ENCODE data around the gene BFSP2. TPM values are rescaled to one million over a fixed set of nuclear protein-coding genes. Genes with fewer than 3 reads are reported as not detected.
"Not testable (repeated sequence)": the region's sequence is repeated elsewhere in the genome, so short reads cannot be mapped to it uniquely, and the experiment has no call there.

BFSP2 gene
- total RNA-seq, 1 experiment from 2014 or later = not detected

DNA sequence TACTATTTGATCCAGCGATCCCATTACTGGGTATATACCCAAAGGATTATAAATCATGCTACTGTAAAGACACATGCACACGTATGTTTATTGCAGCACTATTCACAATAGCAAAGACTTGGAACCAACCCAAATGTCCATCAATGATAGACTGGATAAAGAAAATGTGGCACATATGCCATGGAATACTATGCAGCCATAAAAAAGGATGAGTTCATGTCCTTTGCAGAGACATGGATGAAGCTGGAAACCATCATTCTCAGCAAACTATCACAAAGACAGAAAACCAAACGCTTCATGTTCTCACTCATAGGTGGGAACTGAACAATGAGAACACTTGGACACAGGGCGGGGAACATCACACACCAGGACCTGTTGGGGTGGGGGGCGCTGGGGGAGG is 82.6 kb downstream of the BFSP2 start:
- DNase-seq; H3K27me3 ChIP-seq; H3K9me3 ChIP-seq (replicated peaks); H3K27ac ChIP-seq; H3K4me3 ChIP-seq; H3K36me3 ChIP-seq: not testable (repeated sequence)
- H3K4me1 ChIP-seq = peaks cover 13% of the 10 kb centered on the region

DNA sequence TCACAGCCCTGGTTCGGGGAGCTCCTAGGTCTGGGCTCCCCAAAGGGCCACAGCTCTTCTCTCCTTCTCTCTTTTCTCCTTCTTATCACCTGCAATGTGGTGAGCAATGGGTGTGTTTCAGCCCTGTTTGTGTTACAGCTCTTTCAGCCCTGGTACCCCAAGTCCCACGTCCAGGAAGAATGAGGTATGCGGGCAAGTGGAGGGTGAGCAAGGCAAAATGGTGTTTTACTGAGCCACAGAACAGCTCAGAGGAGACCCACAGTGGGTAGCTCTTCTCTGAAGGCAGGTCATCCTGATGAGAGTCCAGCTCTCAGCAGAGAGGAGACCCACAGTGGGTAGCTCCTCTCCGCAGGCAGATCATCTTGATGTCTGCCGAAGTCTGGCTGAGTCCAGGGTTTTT is 86.8 kb downstream of the BFSP2 start:
- no peak overlapping the region for H3K27ac ChIP-seq
- no peak overlapping the region for H3K4me3 ChIP-seq
- DNase-seq = no peak
- H3K9me3 ChIP-seq (replicated peaks) = peaks cover 4% of the 10 kb centered on the region; the same call in 1 of the 2 replicates
- H3K27me3 ChIP-seq = no peaks in the 10 kb centered on the region
- H3K36me3 ChIP-seq = no peaks in the 10 kb centered on the region
- H3K4me1 ChIP-seq = peaks cover 16% of the 10 kb centered on the region

DNA sequence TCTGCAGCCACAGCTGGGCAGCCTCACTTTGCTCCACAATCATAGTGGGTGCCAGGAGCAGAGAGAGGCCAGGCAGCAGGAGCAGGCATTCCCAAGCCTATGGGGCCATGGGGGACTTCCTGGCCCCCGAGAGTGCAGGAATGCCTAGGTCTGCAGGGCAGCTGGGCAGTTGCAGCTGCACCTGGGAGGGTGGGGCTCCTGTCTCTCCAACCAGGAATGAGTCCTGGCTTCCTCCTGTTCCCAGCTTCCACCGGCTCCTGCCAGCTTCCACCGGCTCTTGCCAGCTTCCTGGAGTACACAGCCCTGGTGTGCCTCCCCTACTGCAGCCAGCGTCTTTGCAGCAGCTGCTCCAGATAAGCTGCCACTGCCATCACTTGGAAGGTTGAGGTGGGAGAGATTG is 87.3 kb downstream of the BFSP2 start:
- peaks cover 21% of the 10 kb centered on the region for H3K4me1 ChIP-seq
- no peak for DNase-seq
- no peak overlapping the region for H3K4me3 ChIP-seq
- H3K9me3 ChIP-seq (replicated peaks) = peaks cover 4% of the 10 kb centered on the region; the same call in 1 of the 2 replicates
- H3K27me3 ChIP-seq = no peaks in the 10 kb centered on the region
- no peaks in the 10 kb centered on the region for H3K36me3 ChIP-seq
- H3K27ac ChIP-seq = no peak overlapping the region

DNA sequence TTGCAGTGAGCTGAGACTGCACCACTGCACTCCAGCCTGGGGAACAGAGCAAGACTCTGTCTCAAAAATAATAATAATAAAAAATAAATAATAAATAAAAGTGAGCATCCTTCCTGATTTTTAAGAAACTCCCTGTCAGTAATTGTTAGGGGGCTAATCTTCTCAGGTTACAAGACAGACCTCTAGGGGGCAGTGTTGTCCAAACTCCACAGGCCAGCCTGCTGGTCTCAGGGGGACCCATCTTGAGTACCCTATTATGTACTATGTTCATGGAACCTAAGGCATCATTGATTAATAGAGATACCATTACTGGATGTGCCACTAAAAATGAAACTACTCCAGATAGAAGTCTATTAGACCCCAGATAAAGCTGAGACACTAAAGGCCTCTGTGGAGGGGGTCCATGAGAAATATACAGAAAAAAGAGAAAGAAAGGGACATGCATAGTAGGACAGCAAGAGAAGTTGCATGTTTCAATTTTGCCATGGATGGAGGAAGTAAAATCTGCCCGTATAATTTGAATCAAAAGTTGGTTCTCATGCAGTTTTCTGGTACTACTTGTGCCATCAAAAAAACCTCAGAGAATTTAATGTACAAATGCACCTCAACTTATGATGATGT is 88.2 kb downstream of the BFSP2 start:
- no peak overlapping the region for H3K27ac ChIP-seq
- H3K36me3 ChIP-seq = no peaks in the 10 kb centered on the region
- peak in 1 of 2 experiments; percentile 51 for DNase-seq
- peaks cover 26% of the 10 kb centered on the region for H3K4me1 ChIP-seq
- H3K27me3 ChIP-seq = no peaks in the 10 kb centered on the region
- peaks cover 4% of the 10 kb centered on the region; the same call in 1 of the 2 replicates for H3K9me3 ChIP-seq (replicated peaks)
- no peak overlapping the region for H3K4me3 ChIP-seq

DNA sequence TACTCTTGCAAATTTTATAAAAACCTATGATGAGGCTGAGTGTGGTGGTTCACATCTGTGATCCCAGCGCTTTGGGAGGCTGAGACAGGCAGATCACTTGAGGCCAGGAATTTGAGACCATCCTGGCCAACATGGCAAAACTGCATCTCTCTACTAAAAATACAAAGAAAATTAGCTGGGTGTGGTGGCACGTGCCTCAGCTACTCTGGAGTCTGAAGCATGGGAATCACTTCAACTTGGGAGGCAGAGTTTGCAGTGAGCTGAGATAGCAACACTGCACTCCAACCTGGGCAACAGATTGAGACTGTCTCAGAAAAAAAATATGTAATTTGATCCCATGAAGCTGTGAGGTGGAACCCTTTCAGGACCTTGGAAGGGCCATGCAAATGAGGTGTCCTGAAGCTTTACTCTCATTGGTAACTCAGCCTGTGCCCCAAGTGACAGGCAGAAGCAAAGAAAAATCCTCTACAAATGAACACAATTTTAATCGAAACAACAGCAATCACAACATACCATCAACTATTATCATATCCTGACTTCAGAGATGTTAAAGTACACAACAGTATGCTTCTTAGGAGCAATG is 89.0 kb downstream of the BFSP2 start:
- Histone ChIP-seq H3K27ac (no peak overlapping the region), H3K27me3 (no peaks in the 10 kb centered on the region), H3K36me3 (no peaks in the 10 kb centered on the region), H3K9me3 (replicated peaks) (peaks cover 5% of the 10 kb centered on the region; the same call in 1 of the 2 replicates), H3K4me1 (peaks cover 26% of the 10 kb centered on the region), H3K4me3 (no peak overlapping the region)
- peak in 1 of 2 experiments; percentile 62 for DNase-seq

DNA sequence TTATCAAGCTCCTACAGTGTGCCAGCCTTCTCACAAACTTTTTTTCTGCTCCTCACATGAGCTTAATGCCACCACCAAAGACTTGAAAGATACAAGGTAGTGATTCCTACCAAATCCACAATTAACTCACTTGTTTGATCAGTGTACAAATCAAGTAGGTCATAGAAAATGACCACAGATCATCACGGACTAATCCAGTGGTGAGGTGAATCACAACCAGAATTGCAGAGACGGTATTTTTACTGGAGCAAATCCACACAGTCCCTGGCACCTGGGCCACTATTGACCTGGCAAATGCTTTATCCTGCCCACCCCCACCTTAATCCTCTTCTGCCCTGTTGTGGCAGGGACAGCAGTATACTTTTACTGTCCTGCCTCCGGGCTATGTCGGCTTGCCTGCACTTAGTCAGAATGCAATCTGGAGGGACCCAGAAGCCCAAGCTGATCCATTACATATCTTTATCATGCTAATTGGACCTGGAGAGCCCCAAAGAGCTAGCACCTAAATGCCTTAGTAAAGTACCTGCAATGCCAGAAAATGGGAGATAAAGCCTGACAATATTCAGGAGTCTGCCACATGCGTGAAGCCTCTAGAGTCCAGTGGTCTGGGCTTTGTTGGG is 89.7 kb downstream of the BFSP2 start:
- Histone ChIP-seq H3K9me3 (replicated peaks) (0 out of 2 replicates have a peak, but pooled peaks cover 7% of the 10 kb centered on the region), H3K4me3 (no peak overlapping the region), H3K27ac (no peak overlapping the region), H3K4me1 (peaks cover 26% of the 10 kb centered on the region), H3K36me3 (no peaks in the 10 kb centered on the region), H3K27me3 (no peaks in the 10 kb centered on the region)
- DNase-seq = no peak

DNA sequence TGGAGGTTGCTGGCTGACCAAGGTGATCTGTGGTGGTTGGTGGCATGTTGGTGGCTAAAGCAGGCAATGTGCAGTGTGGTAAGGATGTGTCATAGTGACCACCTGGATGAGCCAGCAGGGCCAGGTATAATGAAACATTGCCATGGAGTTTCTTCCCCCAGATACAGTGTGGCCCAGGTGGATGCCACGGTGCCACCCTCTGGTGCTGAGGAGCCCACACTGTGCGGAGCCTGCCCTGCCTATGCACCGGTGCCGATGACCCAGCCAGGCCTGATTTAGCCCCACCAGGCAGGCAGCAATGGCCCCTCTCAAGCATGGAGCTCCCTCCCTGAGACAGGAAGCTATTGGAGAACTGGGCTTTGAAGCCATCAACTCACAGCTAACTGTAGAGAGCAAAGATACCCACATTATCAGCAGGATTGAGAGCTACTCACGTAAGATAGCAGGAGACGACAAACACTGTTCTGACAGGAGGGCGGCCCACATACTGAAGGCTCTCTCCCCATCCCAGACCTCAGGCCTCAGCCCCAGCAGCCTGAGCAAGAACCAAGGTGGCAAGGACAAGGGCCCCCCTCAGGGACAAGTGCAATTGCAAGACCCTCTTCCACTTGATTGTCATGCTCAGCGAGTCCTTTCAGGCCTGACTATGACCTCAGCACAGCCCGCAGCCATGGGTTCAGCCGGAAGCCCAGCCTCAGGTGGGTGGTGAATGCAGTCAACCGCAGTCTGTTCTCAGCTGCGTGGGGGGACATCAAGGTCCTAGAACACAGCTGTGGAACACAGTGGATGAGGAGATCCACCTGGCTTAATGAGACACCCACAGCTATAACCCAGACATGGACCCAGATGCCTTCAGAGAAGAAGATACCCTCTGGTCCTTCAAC is 90.9 kb downstream of the BFSP2 start:
- Histone ChIP-seq H3K27ac (no peak overlapping the region), H3K9me3 (replicated peaks) (0 out of 2 replicates have a peak, but pooled peaks cover 3% of the 10 kb centered on the region)

DNA sequence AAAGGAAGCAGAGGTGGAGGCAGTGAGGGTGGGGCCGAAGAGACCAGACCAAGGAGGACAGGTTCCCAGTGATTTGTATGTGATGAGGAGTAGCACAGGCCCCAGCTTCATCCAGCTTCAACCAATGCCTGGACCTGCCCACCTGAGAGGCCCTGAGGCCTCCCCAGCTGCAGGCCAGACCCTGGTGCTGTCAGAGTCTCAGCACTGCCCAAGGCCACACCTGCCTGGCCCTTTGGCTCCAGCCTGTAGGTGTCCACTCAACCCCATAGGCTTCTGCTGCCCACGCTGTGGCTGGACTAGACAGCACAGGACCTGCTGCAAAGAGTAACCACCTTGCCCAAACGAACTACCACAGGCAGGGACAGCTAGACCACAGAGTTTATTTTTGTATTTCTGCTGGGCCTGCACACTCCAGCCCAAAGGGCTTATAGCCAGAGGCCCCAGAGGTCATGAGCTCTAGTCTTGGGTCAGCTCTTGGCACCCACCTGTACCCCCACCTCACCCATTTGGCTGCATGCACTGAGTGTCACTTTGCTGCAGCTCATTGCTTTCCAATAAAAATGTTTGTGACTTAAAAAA is 91.7 kb downstream of the BFSP2 start:
- no peak for DNase-seq
- H3K9me3 ChIP-seq (replicated peaks) = 0 out of 2 replicates have a peak, but pooled peaks cover 3% of the 10 kb centered on the region
- H3K27ac ChIP-seq = no peak overlapping the region
- H3K4me3 ChIP-seq = no peak overlapping the region
- no peaks in the 10 kb centered on the region for H3K27me3 ChIP-seq
- no peaks in the 10 kb centered on the region for H3K36me3 ChIP-seq
- H3K4me1 ChIP-seq = peaks cover 26% of the 10 kb centered on the region

More for the DNA sequence above, 90.9 kb downstream of the BFSP2 start:
- no peaks in the 10 kb centered on the region for H3K27me3 ChIP-seq
- H3K36me3 ChIP-seq = no peaks in the 10 kb centered on the region
- no peak for DNase-seq
- peaks cover 26% of the 10 kb centered on the region for H3K4me1 ChIP-seq
- H3K4me3 ChIP-seq = no peak overlapping the region

DNA sequence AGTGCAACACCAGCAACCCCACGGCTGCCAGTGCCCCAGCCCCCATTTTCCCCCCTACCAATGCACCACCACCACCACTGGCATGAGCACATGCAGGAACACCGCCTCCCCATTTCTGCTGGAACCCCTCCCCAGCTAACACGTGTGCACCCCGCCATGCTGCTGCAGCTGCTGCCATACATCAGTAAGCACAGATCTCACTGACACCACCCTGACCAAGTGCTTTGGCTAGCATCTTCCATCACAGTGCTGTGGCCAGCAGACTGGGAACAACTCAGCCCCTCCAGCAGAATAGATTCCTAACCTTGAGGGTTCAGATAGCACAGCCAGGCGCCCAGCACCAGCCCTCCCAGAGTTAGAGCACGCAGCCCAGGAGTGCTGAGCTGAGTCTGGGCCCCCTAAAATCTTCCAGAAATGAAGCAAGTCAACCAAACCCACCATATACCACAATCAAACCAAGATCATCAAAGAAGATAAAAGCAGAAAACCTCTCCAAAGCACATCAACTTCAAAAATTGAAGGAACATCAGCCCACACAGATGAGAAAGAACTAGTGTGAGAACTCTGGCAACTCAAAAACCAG is 92.4 kb downstream of the BFSP2 start:
- Histone ChIP-seq H3K9me3 (replicated peaks) (0 out of 2 replicates have a peak, but pooled peaks cover 3% of the 10 kb centered on the region), H3K4me1 (peaks cover 26% of the 10 kb centered on the region), H3K27ac (no peak overlapping the region), H3K27me3 (no peaks in the 10 kb centered on the region), H3K4me3 (no peak overlapping the region), H3K36me3 (no peaks in the 10 kb centered on the region)
- DNase-seq = peak; percentile 53 to 62

DNA sequence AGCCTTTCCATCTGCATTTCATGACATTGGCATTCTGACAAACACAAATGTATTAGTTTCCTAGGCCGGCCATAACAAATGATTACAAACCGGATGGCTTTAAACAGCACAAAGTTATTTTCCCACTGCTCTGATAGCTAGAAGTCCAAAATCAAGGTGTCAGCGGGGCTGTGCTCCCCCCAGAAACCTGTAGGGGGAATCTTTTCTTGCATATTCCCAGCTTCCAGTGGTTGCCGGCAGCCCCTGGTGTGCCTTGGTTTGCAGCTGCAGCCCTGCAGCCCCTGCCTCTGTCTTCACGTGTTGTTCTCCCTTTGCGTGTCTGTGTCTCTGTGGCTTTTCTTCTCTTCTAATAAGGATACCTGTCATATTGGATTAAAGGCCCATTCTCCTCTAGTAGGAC is 94.6 kb downstream of the BFSP2 start:
- 0 out of 2 replicates have a peak, but pooled peaks cover 3% of the 10 kb centered on the region for H3K9me3 ChIP-seq (replicated peaks)
- no peaks in the 10 kb centered on the region for H3K27me3 ChIP-seq
- peaks cover 15% of the 10 kb centered on the region for H3K4me1 ChIP-seq
- H3K36me3 ChIP-seq = no peaks in the 10 kb centered on the region
- H3K27ac ChIP-seq = no peak overlapping the region
- H3K4me3 ChIP-seq = no peak overlapping the region
- DNase-seq = peak; percentile 38 to 46

DNA sequence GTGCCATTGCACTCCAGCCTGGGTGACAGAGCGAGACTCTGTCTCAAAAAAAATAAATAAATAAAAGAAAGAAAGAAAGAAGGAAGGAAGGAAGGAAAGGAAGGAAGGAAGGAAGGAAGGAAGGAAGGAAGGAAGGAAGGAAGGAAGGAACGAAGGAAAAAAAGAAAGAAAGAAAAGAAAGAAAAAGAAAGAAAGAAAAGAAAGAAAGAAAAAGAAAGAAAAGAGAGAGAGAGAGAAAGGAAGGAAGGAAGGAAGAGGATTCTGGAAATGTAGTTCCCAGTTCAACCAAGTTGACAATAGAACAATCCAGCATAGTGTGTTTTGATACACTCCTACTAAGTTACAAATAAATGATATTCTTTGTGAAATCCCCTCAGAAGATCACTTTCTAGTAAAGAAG is 102.7 kb downstream of the BFSP2 start:
- not testable (repeated sequence) for H3K27me3 ChIP-seq; H3K27ac ChIP-seq; H3K9me3 ChIP-seq (replicated peaks); H3K36me3 ChIP-seq; H3K4me3 ChIP-seq; DNase-seq
- peaks cover 15% of the 10 kb centered on the region; the same call in 1 of the 2 replicates for H3K4me1 ChIP-seq

DNA sequence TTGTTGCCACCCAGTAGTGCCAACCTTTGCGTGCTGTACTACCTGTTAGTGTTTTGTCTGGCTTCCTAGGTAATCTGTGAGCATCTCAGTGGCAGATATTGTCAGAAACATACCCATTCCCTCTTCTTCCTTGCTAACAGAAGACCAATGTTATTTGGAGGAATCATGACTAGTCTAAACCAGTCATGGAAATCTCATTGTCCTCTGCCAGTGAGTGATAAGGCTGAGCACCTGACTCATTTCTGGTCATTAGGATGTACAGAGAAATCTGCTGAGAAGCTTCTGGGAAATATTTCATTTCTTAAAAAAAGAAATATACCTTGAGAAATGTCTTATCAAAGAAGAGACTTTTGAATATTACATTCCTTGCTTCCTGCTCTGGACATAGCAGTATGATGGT is 103.6 kb downstream of the BFSP2 start:
- no peaks in the 10 kb centered on the region for H3K36me3 ChIP-seq
- no peak for DNase-seq
- H3K4me1 ChIP-seq = peaks cover 15% of the 10 kb centered on the region; the same call in 1 of the 2 replicates
- no peak overlapping the region for H3K27ac ChIP-seq
- H3K4me3 ChIP-seq = no peak overlapping the region
- no peaks in the 10 kb centered on the region for H3K9me3 ChIP-seq (replicated peaks)
- H3K27me3 ChIP-seq = no peaks in the 10 kb centered on the region

DNA sequence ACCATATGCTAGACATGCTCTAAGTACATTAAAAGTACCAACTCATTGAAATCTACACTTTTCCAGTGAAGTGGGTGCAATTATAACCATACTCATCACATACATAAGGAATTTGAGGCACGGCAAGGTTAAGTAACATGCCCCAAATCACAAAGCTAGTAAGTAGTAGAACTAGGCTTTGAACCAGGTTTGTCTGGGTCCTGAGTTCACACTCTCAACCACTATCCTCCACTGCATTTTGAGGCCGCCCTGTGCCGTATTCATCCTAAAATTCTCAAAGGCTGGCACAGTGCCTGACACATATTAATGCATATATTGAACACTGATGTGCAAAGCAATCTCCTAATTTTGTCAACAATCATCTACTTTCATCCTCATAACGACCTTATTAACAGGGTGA is 104.9 kb downstream of the BFSP2 start:
- H3K36me3 ChIP-seq = no peaks in the 10 kb centered on the region
- no peak overlapping the region for H3K27ac ChIP-seq
- H3K4me3 ChIP-seq = no peak overlapping the region
- DNase-seq = no peak
- H3K9me3 ChIP-seq (replicated peaks) = no peaks in the 10 kb centered on the region
- H3K27me3 ChIP-seq = no peaks in the 10 kb centered on the region
- H3K4me1 ChIP-seq = peaks cover 15% of the 10 kb centered on the region; the same call in 1 of the 2 replicates

DNA sequence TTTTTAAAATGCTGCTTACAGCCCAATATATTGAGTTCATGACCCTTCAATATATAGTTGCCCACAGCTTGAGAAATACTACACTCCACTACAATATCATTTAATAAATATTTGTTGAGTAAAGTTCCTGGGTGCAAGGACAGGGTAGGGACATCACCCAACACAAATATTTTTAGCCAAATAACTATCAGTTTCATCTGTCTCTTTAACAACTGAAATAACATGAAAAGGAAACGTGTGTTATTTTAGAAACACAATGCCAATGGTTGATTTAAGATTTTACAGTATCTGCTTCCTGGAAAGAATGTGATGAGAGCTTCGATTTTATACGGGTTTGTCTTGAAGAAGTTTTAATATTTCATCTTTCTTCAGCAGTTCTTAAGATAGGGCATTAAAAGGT is 106.0 kb downstream of the BFSP2 start:
- H3K36me3 ChIP-seq = no peaks in the 10 kb centered on the region
- no peak for DNase-seq
- H3K27ac ChIP-seq = no peak overlapping the region
- H3K9me3 ChIP-seq (replicated peaks) = no peaks in the 10 kb centered on the region
- H3K27me3 ChIP-seq = no peaks in the 10 kb centered on the region
- H3K4me3 ChIP-seq = peak overlapping the region; percentile 3; the same call in 1 of the 2 replicates
- peaks cover 15% of the 10 kb centered on the region; the same call in 1 of the 2 replicates for H3K4me1 ChIP-seq
